Stomach smooth muscle (tissue), 2 donors: ENCODE data around the gene DPEP2.
"Not testable (repeated sequence)": the region's sequence is repeated elsewhere in the genome, so short reads cannot be mapped to it uniquely, and the experiment has no call there.

Experiments
- H3K27ac ChIP-seq: one replicate; pipeline ENCODE4 v1.7.0; 2013; ENCODE audit warnings: mild to moderate bottlenecking, low read length, inconsistent platforms
- H3K27me3 ChIP-seq, 2 donors: one replicate each; pipeline ENCODE4 v1.7.0; 2013; ENCODE audit warnings: low read length in 2 of 2; ENCODE audit not compliant: insufficient read depth in 2 of 2, control insufficient read depth in 1 of 2
- H3K36me3 ChIP-seq, 2 donors: one replicate each; pipeline ENCODE4 v1.7.0; 2013; ENCODE audit warnings: low read length in 2 of 2; ENCODE audit not compliant: control insufficient read depth in 2 of 2, insufficient read depth in 2 of 2
- H3K4me1 ChIP-seq: one replicate; pipeline ENCODE4 v1.7.0; 2013; ENCODE audit warnings: low read length; ENCODE audit not compliant: control insufficient read depth, insufficient read depth
- H3K4me3 ChIP-seq, 2 donors: one replicate each; pipeline ENCODE4 v1.7.0; 2013; ENCODE audit warnings: low read length in 2 of 2
- H3K9ac ChIP-seq, 2 donors: one replicate each; pipeline ENCODE4 v1.7.0; 2013; ENCODE audit warnings: low read length in 2 of 2, mild to moderate bottlenecking in 1 of 2
- H3K9me3 ChIP-seq, 2 donors: one replicate each; pipeline ENCODE4 v1.7.0; 2013; ENCODE audit warnings: low read length in 2 of 2; ENCODE audit not compliant: control insufficient read depth in 2 of 2
- donor health status: healthy.
- donor health status: Pancreatic carcinoma.

DPEP2 gene

GRCh38 chr16:67942510-67943255 is 56.6 kb downstream of the DPEP2 start:
- H3K9me3 ChIP-seq, result no peaks in the 10 kb centered on the region
- H3K36me3 ChIP-seq, result peaks cover 49 to 50% of the 10 kb centered on the region in 2 donors
- peaks cover 45% of the 10 kb centered on the region for H3K4me1 ChIP-seq
- no peak overlapping the region for H3K4me3 ChIP-seq
- no peaks in the 10 kb centered on the region for H3K27me3 ChIP-seq
- H3K27ac ChIP-seq, result peak overlapping the region; percentile 88
- H3K9ac ChIP-seq, result peak overlapping the region in 1 of 2 donors; percentile 27

- H3K36me3 ChIP-seq, result peaks cover 44% of the 10 kb centered on the region in 2 donors
- H3K9me3 ChIP-seq, result no peaks in the 10 kb centered on the region
- H3K9ac ChIP-seq, result peak overlapping the region in 1 of 2 donors; percentile 27
- H3K4me1 ChIP-seq, result peaks cover 47% of the 10 kb centered on the region
- H3K4me3 ChIP-seq, result no peak overlapping the region
- H3K27ac ChIP-seq, result peak overlapping the region; percentile 88
- H3K27me3 ChIP-seq, result no peaks in the 10 kb centered on the region
These were observed 57.1 kb downstream of the DPEP2 start for GRCh38 chr16:67942200-67942509.

GRCh38 chr16:67941469-67942199 is 57.6 kb downstream of the DPEP2 start:
- Histone ChIP-seq H3K9me3 (no peaks in the 10 kb centered on the region), H3K27me3 (no peaks in the 10 kb centered on the region), H3K9ac (no peak overlapping the region), H3K4me1 (peaks cover 50% of the 10 kb centered on the region), H3K36me3 (peaks cover 40 to 41% of the 10 kb centered on the region in 2 donors), H3K27ac (peak overlapping the region; percentile 88), H3K4me3 (no peak overlapping the region)

GRCh38 chr16:67940446-67941089 is 58.7 kb downstream of the DPEP2 start:
- H3K27me3 ChIP-seq, result no peaks in the 10 kb centered on the region
- H3K27ac ChIP-seq, result no peak overlapping the region
- no peaks in the 10 kb centered on the region for H3K9me3 ChIP-seq
- peaks cover 30 to 31% of the 10 kb centered on the region in 2 donors for H3K36me3 ChIP-seq
- H3K9ac ChIP-seq, result no peak overlapping the region
- H3K4me1 ChIP-seq, result peaks cover 48% of the 10 kb centered on the region
- H3K4me3 ChIP-seq, result no peak overlapping the region

- Histone ChIP-seq H3K36me3 (peaks cover 22 to 24% of the 10 kb centered on the region in 2 donors), H3K27ac (peak overlapping the region; percentile 18), H3K27me3 (no peaks in the 10 kb centered on the region), H3K9me3 (no peaks in the 10 kb centered on the region), H3K9ac (no peak overlapping the region), H3K4me1 (peaks cover 49% of the 10 kb centered on the region), H3K4me3 (no peak overlapping the region)
These were observed 59.5 kb downstream of the DPEP2 start for GRCh38 chr16:67939507-67940445.

GRCh38 chr16:67937713-67938112 is 61.6 kb downstream of the DPEP2 start:
- H3K9me3 ChIP-seq, H3K9ac ChIP-seq, H3K4me3 ChIP-seq, H3K27me3 ChIP-seq, H3K27ac ChIP-seq: not testable (repeated sequence)
- Histone ChIP-seq H3K36me3 (peaks cover 14 to 20% of the 10 kb centered on the region in 2 donors), H3K4me1 (peaks cover 38% of the 10 kb centered on the region)
